HG02678 (cell line): ENCODE results near the gene SLC4A8.

Experiments
- ATAC-seq: cut with Tn5 transposase; IDR thresholded peaks from one replicate; pipeline ENCODE4 v1.9.1; 2021; ENCODE audit warnings: mild to moderate bottlenecking, moderate library complexity; ENCODE audit not compliant: unreplicated experiment

The SLC4A8 gene

DNA sequence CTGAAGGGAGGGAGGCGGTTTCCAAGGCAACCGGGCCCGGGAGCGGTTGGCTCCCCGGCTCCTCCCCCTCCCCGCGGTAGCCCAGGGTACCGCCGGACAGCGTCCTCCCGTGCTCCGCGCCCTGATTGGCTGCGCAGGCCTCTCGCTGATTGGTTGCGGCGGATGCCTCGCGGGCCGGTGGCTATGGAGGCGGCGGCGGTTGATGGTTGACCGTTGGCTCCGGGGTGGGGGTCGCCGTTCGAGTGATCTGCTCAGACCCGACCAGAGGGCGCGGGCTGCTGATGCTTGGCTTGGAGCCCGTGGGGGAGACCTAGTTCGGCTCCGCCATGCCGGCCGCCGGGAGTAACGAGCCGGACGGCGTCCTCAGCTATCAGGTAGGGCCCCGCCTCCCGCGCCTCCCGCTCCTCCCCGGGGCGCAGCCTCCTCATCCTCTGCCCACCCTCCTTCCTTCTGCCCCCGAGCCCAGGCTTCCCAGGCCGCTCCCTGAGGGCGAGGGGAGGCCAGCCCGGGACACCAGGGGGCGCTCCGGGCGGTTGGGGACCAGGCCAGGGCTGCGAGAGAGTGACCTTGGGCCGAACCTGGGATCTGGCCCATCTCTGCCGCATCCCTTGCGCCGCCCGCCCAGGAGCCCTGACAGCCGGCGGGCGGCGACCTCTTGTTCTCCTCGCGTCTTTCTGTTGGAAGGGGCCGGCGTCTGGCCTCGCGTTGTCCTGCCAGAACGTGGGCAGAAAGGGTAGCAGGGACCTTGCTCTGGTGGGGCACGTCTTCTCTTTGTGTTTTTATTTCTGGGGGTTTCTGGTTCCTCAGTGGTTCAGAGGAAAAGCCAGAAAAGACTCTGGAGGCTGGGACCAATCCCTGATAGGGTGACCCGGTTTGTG is at the start of gene SLC4A8:
Gene SLC4A8, plus strand, starts transcription at position 170 of the 878 bp plus-strand sequence. Its CDS starts 157 bp downstream, at position 327.
- ATAC-seq, result peak; percentile 94

DNA sequence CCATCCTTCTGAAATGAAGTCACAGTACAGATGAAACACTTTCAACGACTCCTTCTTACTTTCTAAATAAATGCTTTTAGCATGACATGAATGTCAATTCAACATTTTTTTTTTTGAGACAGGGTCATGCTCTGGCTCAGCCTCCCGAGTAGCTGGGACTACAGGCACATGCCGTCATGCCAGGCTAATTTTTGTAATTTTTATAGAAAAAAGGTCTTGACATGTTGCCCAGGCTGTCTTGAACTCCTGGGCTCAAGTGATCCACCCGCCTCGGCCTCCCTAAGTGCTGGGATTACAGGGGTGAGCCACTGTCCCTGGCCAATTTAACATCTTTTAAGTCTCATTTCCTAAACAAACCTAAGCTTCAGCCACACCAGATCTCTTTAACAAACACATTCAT is 49.8 kb upstream of the SLC4A8 start:
- no peak for ATAC-seq

DNA sequence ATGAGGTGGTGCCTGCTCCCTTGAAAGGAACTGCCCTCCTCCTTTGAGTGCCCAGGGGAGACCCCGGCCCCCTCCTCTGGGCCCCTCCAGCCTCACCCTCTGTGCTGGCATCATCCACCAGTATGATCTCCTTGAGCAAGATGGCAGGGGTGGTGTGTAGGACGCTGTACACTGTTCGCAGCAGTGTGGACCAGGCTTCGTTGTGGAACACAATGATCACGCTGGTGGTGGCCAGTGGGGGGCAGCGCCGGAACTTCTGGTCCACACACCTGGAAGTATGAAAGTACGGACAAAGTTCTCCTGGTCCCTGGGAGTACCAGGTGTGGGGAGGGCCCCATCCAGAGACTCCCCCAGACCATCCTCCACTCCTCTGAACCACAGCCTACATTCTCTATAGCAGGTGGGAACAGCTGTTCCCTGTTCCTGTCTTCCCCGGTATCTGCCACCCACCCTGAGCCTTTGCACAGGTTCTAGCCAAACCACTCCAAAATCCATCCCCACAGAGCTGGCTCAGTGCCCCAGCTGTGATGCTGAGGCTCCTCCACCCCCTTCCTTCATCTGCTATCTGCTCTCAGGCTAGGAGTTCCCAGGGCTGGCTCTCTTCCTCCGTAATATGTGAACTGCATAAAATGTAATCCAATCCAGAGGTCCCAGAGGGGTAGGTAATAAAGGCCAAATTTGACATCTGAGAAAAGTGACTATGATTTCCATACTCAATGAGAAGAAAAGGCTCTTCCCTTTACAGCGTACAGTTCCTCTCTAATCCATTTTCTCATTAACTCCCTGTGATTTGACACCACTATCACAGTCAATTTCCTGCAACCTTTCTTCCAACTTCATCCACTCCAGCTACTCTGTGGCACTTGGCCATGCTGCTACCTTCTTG is 47.3 kb upstream of the SLC4A8 start:
- ATAC-seq, result no peak

DNA sequence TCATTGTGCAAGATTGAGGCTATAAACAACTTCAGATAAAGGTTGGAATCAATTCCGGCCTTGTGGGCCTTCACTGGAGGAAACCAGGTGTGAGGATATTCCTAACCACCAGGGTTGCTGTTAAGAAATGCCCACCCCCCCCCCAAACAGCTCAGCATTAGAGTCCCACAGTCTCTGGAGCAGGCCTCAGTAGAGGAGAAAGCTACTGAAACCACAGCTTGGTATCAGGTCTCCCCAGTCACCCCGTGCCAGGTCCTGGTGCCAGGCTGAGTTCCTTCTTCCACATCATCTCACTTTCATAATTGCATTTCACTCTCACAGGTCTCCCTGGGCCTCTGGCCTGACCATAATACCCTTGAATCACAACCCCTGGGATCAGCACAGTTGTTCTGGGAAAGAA is 45.9 kb upstream of the SLC4A8 start:
- ATAC-seq, result no peak

DNA sequence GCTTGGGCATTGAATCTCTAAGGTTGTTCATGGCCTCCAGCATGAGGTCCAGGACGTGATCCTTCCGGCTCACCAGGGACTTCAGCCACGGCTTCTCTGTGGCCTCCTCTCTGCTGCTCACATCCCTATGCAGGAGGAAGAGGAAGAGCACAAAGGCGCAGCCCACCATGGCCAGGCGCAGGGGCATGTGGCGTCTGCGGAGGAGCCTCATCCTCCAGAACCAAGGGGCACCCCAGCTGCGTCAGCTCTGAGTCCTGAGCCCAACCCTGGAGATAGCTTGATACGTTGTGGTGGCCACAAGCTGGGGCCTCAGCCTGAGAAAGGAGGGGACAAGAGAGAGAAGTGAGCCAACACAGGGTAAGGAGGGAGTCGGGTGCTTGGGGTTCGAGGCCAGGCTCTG is 45.1 kb upstream of the SLC4A8 start:
- no peak for ATAC-seq

DNA sequence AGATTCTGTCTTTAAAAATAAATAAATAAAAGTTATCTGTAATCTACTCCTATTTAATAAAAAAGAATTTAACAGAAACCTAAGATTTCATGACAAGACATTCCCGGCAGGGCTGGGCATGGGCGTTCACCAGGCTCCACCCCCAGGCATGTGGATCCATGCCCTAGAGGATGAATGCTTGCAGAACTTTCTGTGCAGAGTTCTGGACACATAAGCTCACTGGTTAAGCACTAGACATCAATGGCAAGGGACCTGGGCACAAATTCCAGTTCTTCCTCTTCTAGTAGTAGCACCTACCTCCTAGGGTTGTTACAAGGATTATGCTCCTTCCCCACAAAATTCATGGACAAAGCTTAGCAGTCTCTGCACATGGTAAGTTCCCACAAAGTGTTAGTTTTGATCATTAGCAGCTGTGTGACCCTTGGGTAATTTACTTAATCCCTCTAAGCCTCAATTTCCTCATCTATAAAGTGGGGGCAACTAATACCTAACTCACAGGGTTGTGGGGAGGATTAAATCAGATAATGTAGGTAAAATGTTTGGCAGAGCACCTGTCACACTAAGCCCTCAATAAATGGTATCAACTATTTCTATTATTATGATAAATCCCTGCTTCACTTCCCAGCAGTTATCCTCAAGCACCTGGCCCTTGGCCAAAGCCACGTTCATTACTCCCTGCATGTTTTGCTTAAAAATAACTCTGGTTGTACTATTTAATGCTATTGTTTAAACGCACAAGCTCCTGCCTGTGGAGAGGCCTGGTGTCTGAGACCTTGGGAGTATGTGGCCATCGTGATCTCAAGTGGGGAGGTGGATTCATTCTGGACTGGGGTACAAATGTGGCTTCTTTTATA is 43.2 kb upstream of the SLC4A8 start:
- no peak for ATAC-seq

DNA sequence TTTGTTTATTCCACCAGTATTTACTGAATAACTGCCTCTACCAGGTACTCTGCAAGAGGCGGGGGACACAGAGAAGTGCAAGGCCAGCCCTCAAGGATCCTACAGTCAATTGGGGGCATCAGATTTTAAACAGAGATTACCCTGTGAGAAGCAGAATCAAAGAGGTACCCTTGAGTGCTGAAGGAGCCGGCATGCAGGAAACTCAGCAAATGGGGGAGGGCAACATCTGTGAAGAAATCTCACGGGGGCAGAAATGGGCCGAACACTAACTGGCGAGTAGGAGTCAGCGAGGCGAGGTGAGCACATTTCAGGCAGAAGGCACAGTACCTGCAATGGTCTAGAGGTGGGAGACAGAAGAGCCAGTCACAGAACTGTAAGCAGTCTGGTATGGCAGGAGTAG is 42.5 kb upstream of the SLC4A8 start:
- no peak for ATAC-seq

DNA sequence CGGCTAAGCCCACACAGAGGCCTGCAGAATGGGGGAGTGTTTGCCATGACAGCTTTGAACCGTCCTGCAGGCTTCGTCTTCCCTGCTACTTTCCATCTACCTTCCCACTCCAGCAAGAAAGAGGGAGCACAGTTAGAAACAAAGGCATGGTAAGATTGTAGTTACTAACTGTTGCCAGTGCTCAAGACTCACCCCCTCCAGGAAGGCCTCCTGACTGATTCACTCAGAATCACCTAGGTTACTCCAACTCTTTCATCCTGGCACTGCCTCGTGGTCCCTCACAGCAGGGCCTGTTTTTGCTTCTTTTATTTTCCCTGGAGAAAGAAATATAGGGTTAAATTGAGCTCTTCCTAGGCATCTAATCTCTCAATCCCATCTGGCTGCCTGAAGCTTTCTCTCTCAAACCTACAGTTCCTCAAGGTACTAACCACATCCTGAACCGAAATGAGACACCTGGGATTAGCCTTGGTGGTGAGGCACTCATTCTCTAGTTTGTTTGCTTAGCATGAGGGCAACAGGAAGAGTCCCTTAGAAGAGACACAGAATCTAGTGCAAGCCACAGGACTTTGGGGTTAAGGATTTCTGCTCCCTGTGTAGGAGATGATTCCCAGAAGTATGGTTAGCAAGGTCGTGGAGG is 41.2 kb upstream of the SLC4A8 start:
- ATAC-seq, result no peak

DNA sequence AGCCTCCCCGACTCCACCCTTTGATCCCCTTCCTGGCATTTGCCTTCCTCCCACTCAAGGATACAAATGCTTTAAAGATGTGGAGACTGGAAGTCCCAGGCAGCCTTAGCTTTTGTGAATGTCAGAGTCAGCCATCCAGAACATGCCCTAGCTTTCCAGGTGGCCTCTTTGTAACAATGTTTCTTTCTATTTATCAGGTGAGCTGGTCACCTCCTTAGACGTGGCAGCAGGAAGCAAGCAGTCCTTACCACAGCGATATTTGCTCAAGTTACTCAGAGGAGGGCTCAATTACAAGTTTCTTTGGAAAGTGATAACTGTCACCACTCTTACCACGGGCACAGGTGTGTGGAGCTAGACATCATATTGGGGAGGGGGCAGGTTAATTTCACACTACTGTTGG is 38.3 kb upstream of the SLC4A8 start:
- ATAC-seq, result no peak

DNA sequence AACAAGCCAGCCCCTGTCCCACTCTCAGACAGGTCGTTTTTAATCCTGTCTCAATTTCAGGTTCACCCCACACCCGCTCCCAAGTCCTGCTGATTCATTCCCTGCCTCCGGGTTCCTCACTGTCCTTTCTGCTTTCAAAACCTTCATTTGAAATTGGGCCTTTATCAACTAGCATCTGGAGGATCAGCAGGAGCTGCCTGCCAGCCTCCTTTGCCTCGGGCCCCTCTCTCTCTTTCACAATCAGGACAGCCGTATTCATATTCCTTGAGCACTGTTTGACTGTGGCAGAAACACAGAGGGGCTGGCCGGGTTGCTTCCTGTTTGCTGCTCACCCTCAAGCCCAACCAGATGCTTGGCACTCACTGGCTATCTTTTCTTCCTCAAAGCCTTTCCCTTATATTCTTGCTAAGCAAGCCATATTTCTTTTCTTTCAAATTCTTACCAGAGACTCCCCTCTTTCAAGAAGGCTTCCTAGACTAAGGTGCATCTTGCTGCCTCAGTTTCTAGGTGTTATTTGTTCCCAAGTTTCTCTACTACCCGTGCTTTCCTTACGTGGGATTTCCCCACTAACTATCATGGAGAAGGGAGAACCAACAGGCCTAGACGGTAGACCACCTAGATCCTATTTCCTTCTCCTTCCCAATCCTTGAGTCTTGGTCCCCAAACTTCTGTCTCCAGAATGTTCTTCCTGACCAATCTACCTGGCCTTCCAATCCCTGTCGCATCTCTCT is 36.4 kb upstream of the SLC4A8 start:
- ATAC-seq, result no peak

DNA sequence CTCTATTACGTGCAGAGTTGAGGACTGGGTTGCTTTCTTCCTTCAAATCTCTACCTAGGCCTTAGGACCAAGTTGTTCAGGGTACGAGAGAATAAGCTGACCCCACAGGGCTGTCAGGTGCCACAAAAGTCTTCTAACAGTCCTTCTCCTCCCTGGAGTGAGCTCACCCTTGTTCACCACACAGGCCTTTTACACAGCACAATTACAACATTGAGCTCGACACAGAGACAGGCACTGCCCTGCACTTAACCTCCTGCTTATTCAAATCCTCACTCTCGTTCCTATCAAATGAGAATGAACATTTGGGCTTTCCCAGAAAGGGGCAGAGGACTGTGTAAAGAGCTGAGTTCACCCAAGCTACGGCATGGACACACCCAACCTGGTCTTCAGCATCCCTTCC is 35.8 kb upstream of the SLC4A8 start:
- ATAC-seq, result no peak

DNA sequence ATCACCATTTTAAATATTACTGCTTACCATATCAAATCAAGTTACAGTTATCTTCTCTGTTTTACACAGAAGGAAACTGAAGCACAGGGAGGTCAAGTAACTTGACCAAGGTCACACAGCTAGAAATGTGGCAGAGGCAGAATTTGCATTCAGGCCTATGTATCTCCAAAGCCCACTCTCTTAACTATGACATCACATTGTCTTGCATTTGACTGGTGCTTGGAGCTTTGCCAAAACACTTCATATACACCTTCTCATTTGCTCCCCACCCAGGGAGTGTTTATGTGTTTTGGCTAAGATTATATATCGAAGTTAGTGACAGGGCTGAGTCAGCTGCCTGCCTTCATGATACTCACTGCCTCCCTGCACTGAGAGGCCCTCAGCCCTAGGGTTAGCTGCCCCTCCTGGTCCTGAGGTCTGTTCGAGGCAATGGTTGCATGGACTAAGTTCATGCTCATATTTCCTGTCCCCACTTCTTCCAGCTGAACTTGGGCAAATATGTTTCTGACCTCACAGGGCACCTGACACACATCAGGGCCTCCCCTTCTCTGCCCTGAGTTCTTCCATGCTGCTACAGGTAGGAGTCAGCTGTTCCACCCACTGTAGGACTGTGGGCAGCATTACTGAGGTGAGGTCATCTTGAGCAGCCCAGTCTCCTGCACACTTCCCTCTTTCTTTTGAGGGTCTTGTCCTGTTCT is 35.2 kb upstream of the SLC4A8 start:
- no peak for ATAC-seq

DNA sequence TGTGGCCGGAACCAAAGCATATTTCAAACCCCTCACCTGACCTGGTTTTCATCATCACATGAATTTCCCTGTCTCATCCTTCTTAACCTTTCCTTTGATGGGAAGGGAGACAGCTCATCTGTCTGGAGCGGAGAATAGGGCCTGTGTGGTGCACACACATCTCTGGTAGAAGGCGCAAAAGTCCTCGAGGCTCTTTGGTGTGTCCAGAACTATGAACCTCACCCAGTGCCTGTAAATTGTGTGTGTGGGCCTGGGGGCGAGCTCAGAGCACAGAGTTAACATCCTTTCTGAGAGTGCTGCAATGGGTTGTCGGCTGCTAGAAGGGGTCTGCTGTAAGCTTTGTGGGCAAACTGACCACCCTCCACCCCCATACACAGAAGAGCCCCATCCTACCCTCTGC is 34.2 kb upstream of the SLC4A8 start:
- ATAC-seq, result no peak

DNA sequence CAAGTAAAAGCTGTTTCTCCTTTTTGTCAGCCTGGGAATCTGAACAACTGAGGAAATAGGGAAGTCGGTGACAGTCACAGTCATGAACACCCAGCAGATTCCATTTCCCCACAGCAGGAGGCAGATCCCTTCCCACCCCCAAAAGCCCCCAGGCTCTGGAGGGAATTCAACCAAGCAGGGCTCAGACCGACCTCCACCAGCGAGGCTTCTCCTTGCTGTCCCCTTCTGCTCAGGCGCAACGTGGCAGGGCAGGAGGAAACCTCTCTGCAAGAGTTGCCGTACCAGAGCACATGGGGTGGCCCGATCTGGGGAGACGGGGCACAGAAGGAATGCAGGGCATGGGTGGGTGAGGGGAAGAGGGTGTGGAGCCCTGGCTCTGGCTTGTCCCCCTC is 33.7 kb upstream of the SLC4A8 start:
- ATAC-seq, result peak; percentile 10

DNA sequence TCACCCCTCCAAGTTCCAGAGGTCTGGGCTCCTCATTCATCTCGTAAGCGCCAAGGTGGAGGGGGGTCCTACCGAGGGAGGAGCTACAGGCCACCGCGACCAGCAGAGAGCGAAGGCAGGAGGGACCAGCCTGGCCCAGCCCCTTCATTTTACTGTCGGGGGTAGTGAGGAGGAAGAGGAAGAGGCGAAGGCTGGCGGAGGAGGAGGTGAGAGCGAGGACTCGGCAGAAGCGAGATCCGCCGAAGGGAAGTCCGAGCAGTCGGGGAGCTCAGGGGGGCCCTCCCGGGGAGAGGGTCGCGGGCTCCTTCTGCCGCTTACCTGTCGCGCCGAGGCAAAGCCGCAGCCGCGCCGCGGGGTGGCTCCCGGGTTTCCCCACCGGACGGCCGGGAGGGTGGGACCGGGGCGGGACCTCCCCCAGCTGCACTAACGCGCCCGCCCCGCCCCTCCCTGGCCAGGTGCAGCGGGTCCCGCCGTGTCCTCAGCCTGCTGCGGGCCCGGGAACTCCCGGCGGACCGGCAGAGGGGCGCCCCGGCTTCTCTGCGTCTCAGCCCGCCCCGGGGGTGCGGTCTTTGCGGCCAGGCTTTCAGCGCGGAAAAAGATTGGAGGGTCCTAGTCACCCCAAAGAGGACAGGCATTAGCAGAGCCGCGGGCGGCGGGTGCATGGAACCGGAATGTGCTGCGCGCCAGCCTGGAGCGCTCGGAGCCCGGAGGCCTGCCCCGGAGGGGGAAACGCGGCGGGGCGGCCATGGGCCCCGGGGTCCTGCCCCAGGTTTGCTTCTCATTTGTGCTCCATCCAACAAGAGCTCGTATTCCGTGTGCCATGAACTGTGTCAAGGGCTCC is 33.1 kb upstream of the SLC4A8 start, which contains the start of gene GALNT6:
Gene GALNT6, minus strand, starts transcription at position 124 of the 841 bp plus-strand sequence. CDS start 11,625 bp downstream, outside the sequence.
- peak; percentile 48 for ATAC-seq

DNA sequence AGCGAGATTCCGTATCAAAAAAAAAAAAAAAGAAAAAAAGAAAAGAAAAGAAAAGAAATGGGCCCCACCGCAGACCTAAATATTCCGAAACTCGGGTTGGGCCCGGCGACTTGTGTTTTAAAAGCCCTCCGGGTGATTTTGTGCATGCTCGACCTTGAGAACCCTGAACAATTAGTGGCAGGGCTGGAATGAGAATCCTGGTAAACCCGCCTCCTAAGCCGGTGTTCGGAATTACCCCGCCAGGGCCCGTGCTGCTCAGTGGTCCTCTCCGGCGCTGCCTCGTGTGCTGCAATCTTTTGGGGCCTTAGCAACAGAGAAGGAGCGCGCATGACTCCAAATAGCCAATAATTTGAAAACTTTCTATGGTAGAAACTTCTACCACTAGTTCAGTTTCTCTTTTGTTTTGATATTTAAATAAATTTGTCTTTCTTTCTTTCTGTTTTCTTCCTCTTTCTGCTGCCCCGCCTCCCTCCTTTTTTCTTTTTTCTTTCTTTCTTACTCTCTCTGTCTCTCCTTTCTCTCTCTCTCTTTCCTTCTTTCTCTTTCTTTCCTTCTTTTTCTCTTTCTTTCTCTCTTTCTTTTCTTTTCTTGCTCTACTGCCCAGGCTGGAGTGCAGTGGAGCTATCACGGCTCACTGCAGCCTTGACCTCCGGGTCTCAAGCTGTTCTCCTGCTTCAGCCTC is 31.9 kb upstream of the SLC4A8 start:
- ATAC-seq, result peak; percentile 36

DNA sequence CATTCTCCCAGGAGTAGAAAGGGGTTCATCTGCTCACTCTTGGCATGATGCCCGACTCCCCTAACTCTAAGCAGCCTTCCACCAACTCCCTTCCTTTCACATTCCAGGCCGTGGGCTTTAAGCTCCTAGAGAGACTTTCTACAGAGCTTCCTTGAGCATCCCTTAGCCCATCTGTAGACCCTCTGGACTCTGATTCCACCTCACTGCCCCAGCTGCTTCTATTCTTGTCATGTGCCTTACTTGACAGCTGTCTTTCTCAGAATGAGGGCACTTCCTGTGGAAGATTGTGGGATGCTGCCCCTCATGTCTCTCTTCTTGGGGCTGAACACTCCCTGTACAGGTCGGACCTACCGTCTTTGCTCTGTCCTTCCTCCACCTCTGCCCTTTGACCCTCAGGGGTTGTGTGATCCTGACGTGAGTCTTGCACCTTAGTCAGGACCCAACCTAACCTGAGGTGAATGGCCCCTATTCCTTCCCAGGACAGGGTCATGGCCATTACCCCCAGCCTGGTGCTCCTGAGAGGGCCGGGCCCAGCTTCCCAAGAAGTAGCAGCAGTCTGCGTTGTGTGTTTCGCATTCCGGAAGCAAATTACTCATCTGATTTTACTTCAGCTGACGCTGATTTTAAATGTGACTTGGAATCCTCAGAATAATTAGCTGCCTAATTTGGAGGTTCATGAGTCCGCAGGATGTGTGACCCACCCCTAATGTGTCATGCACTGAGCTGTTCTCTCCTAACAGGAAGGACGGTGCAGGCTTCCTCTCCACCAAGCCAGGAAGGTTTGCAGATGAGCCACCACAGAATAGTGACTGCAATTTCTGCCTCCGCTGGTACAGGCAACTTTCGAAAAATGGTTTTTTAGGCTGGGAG is 30.7 kb upstream of the SLC4A8 start:
- ATAC-seq, result no peak
